Glomerular visceral epithelial cell (primary cell): Measurements from ENCODE around the gene SURF4.
"Not testable (repeated sequence)": the region's sequence is repeated elsewhere in the genome, so short reads cannot be mapped to it uniquely, and the experiment has no call there.

Source experiments
- DNase-seq: peaks from one replicate; pipeline ENCODE4 v3.0.0-alpha.2; 2016; ENCODE audit errors: extremely low spot score

SURF4 gene

GRCh38 chr9:133352635-133353340 lies 23.1 kb downstream of the SURF4 start:
- DNase-seq = no peak

DNA sequence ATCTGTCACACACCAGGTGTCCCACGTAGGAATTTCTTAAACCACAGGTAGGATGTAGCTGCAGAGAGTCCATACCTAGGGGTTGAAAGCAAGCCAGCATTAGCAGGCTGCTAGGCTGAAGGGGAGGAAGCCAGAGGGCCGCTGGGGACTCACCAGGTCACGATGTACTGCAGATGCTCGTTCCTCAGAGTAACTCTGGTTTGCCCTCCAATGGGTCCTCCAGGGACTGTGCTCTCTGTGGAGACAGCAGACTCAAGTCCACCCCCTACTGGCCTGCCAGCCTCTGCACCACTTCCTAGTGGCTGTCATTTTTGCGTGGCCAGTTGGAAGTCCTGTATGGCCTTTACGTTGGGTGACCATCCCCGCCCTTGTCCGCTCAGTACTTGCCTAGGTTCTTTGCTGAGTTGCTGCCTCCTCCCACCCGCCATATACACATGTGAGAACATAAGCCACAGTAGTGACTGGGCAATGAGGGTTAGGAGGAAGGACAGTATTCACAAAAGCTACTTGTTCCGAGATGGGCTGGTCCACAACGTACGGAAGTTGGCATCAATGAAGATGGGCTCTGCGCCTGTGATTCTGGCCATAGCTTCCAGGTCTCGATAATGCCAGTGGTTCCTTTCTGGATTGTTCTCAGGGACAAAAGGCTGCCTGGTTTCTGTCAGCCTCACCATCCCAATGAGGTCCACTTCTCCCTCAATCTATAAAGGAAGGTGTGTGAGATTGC lies 23.8 kb downstream of the SURF4 start:
- DNase-seq = peak; percentile 47

DNA sequence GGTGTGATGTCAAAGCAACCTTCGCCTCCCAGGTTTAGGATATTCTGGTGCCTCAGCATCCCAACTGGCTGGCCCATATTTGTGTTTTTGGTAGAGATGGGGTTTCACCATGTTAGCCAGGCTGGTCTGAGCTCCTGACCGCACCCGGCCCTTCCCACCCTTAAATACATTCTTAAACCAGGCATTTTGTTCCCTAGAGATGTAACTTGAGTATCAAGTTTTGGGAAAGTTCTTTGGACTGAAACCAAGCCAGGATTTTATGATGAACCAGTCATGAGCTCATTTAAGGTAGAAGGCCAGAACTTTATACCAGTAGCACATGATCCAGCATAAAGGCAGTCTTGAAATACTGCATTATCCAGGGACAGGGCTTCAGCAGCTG lies 24.3 kb downstream of the SURF4 start:
- no peak for DNase-seq

DNA sequence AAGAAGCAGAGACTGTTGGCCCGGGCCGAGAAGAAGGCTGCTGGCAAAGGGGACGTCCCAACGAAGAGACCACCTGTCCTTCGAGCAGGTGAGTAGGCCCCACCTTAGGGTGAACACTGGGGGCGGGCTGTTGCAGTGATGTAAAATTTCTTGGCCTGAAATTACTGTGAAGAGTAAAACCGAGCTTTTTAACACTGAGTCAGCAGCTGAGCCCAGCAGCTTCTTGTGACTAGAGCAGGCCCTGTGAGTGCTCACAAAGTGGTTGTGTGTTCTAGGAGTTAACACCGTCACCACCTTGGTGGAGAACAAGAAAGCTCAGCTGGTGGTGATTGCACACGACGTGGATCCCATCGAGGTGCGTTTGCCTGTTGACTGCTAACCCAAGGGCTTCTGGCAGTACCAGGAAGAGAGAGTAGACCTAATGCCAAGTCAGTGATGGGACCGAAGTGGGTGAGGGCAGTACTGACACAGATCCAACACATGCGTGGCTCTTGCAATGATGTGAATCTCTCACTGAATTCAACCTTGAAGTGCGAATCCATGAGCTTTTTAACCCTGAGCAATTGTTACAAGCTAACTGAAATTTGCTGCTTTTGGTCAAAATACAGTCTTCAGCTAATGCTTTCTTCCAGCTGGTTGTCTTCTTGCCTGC lies 25.8 kb downstream of the SURF4 start:
- DNase-seq = no peak

DNA sequence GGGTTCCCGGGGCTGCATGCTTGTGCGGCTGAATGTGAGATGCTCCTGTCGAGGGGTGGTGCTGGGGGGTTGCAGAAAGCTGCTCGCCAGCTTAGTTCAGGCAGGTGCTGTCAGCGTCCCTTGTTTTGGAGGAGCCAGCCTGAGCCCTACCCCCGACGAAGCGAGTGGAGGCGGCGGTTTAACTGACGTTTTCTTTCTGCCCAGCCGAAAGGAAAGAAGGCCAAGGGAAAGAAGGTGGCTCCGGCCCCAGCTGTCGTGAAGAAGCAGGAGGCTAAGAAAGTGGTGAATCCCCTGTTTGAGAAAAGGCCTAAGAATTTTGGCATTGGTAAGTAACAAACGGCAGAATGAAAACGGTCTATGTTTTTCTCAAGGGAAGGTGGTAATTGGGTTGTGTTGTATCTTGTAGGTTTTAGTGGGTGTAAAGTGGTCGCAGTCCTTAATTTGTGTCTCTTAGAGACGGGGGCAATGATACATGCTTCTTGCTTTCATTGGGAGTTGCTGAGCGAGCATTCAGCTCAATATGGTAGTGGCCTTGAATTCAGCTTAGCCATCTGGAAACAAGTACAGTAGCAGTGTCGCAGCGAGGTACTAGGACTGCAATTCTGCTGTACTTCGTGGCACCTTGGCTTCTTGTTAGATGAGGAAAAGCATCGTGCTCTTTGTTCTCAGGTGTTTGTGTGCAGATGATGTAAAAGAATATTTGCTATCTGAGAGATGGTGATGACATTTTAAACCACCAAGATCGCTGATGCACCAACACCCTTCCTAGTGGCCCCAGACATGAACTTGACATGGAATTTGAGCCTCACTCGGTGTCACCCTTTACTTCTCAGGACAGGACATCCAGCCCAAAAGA lies 26.9 kb downstream of the SURF4 start:
- DNase-seq = no peak

GRCh38 chr9:133347985-133348717 lies 27.7 kb downstream of the SURF4 start, which contains the start of the genes MED22 and RPL7A:
TSS of gene MED22 (minus strand) at chr9:133348131. CDS start at chr9:133346662, 1,469 bp downstream.
TSS of gene RPL7A (plus strand) at chr9:133348218. CDS start at chr9:133348244, 26 bp downstream.
- peak; percentile 95 for DNase-seq

- no peak for DNase-seq
These were observed 28.3 kb downstream of the SURF4 start for GRCh38 chr9:133347515-133347984.

DNA sequence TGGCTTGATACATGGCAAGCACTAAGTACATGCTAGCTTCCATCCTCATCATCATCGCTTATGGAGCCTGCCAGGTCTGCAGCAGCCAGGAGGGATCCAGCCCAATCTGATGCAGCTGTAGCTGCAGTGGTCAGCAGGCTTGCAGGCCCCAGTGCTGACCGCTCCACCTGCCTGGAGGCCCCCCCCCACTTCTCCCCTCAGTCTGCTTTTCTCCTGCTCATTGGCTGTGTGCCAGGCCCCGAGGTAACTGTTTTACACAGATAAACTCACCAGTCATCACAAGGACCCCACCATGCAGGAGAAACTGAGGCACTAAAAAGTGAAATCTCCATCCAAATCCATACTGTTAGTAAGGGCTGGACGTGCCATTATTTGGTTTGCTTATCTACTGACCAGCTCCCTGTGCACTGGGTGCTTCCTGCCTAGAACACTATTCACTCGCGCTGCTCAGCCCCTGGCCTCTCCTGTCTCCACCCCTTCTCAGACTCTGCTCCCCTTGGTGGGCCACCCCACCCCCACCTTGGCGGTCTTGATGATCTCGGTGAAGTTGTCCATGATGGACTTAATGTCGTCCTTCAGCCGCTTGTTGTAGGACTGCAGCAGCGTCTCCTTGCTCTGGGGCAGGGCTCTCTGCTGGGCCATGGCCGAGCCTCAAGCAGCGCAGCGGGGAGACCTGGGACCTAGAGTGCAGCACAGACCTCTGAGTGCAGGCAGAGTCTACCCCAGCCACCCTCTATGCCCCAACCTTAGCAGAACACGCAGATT lies 29.7 kb downstream of the SURF4 start:
- DNase-seq = no peak

DNA sequence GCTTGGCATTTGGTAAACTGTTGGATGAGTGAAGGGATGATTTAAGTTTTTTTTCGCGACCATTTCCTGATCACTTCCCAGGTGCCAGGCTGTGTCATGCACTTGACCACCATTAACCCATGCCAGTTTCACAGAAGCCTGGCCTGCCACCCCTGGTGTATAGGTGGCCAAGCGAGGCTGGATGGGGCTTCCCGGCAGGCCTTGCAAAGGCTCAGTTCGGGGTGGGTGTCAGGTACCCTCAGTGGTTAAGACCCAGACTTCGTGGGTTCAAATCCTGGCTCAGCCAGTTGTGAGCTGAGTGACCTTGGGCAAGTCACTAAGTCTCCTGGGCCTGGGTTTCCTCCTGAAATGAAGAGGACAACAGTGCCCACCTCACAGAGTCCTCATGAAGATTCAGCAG lies 30.3 kb downstream of the SURF4 start:
- DNase-seq = no peak

- no peak for DNase-seq
These were observed 30.9 kb downstream of the SURF4 start for GRCh38 chr9:133344979-133345378.

DNA sequence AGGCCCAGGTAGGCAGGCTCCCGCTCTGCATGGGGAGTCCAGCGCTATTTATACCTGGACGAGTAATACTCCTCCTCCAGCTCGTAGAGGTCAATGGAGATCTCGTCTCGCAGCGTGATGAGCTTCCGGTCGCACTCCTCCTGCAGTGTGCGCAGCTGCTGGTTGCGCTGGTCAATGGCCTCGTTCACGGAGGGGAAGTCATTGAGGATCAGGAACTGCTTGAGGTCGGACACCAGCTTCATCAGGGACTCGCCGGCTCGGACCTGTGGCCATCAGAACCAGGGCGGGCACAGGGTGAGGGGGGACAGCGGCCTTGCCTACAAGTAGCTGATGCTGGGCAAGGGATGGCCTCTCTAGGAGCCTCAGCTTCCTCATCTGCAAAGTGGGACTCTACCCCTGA lies 31.8 kb downstream of the SURF4 start:
- DNase-seq = no peak

DNA sequence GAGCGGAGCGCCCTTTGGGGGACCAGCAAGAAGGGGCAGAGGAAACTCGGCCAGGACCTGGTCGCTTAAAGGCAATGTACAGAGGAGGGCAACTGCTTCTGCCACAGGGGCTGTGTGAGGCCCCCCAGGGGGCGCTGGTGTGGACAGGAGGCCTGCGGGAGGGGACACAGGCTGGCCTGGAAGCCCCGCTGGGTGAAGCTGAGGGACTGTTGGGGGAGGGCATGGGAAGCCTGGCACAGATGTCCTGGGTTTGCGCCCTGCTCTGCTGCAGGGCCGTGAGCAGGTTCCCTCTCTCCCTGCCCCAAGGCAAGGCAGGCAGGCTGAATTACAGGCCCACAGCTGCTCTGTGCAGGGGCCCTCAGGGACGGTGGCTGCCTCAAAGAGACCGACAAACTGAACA lies 33.3 kb downstream of the SURF4 start:
- no peak for DNase-seq

GRCh38 chr9:133342069-133342406 lies 33.8 kb downstream of the SURF4 start:
- DNase-seq = no peak

DNA sequence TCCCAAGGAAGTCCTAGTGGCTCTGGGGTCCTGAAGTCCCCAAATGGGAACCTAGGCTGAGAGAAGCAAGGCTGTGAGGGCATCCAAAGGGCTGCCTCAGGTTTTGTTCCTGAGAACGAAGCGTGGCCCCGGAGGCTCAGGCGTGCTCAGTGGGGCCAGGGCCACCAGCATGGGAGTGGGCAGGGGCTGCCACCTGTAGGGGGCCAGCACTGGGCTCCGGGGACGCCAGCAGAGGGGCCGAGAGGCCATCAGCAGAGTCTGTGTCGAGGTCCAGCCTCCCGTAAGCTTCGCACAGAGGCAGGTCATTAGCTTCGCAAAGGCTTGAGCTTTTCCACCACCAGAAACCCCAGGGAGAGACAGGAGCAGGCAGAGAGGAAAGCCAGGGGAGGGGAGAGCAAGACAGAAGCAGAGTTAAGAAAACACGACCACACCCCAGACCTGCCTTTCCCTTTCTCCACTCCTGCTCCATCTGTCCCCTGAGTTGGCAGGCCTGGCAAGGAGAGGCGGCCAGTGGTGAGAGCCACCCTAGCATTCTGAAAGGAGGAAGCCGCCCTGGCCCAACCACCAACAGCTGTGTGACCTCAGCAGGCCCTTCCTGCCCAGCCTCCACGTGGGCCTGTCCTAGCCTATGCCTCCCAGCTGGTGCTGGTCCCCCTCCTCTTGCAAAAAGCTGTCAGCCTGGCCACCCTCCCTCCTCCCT lies 34.3 kb downstream of the SURF4 start:
- no peak for DNase-seq

DNA sequence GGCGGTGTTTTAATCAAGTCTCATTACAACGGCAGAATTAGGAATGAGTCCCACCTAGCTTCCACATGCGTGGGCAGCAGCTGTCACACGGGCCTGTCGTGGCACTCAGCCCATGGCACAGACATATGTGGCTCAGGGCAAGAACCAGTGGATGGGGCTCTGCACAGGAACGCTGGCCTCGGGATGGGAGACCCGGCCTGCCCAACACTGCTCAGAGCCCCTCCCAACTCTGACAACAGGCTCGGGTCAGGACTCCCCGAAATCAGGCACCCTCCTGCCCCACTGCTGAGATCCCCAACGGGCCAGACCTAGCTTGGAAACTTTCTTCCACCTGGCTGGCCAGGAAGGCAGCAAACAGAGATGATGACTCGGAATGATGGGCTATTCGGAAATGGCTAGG lies 34.9 kb downstream of the SURF4 start:
- DNase-seq = no peak

- no peak for DNase-seq
These were observed 35.6 kb downstream of the SURF4 start for GRCh38 chr9:133340256-133340655.

DNA sequence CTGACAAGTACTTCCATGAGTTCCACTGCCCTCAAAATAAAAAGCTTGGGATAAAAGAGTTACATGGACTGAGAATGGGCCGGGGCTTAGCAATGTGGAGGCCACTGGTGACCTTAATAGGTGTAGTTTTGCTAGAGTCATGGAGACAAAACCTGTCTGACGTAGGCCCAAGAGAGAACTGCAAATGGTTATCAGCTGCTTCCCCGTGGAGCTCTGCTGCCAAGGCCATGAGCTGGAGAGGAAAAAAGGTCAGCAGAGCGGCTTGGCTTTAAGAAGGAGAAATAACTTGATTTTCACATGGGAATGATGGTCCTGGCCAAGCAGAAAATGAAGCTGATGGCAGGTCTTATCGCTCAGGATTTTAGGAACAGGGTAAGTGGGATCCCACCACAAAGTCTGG lies 36.2 kb downstream of the SURF4 start:
- no peak for DNase-seq

GRCh38 chr9:133335924-133336811 lies 39.7 kb downstream of the SURF4 start, which contains the start of gene SURF6:
TSS of gene SURF6 (minus strand) at chr9:133336188. CDS start at chr9:133336132, 56 bp downstream.
- peak; percentile 89 for DNase-seq

DNA sequence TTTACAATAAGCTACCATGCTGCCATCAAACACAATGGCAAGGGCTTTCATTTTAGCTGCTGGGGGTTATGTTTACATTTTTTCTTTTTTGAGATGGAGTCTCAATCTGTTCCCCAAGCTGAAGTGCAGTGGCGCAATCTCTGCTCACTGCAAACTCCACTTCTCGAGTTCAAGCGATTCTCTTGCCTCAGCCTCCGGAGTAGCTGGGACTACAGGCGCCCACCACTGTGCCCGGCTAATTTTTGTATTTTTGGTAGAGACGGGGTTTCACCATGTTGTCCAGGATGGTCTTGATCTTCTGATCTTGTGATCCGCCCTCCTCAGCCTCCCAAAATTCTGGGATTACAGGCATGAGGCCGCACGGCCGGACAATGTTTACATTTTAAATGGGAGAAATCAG lies 41.0 kb downstream of the SURF4 start:
- DNase-seq = not testable (repeated sequence)
